Measurements from ENCODE around the gene EFHC1. TPM values are rescaled to one million over a fixed set of nuclear protein-coding genes. Genes with fewer than 3 reads are reported as not detected.

EFHC1 gene
- total RNA-seq, 1 donor from 2014 or later: 54.9 TPM

GRCh38 chr6:52566201-52566600, 146.1 kb downstream of the EFHC1 start:
- no peak for DNase-seq (ENCODE audit: extremely low spot score, unreplicated experiment)
- no peak for TF ChIP-seq CTCF (conservative IDR thresholded peaks at IDR 0.05)
- H3K4me3 Mint-ChIP-seq: no peak overlapping the region
- no peak overlapping the region for H3K27ac Mint-ChIP-seq
- H3K27me3 Mint-ChIP-seq: no peaks in the 10 kb centered on the region
- no peaks in the 10 kb centered on the region for H3K9me3 Mint-ChIP-seq
- peaks cover 11% of the 10 kb centered on the region for H3K36me3 Mint-ChIP-seq
- H3K4me1 Mint-ChIP-seq (ENCODE audit: unreplicated experiment): peaks cover 25% of the 10 kb centered on the region

GRCh38 chr6:52566853-52567279, 146.7 kb downstream of the EFHC1 start:
- Mint-ChIP-seq H3K9me3 (no peaks in the 10 kb centered on the region), H3K4me1 (ENCODE audit: unreplicated experiment) (peaks cover 31% of the 10 kb centered on the region), H3K27me3 (no peaks in the 10 kb centered on the region), H3K27ac (peak overlapping the region; percentile 7), H3K4me3 (no peak overlapping the region), H3K36me3 (peaks cover 11% of the 10 kb centered on the region)
- DNase-seq (ENCODE audit: extremely low spot score, unreplicated experiment): no peak
- no peak for TF ChIP-seq CTCF (conservative IDR thresholded peaks at IDR 0.05)

- Mint-ChIP-seq H3K4me3 (no peak overlapping the region), H3K4me1 (ENCODE audit: unreplicated experiment) (peaks cover 38% of the 10 kb centered on the region), H3K27me3 (no peaks in the 10 kb centered on the region), H3K36me3 (peaks cover 11% of the 10 kb centered on the region), H3K9me3 (no peaks in the 10 kb centered on the region), H3K27ac (no peak overlapping the region)
- DNase-seq (ENCODE audit: extremely low spot score, unreplicated experiment): no peak
- no peak for TF ChIP-seq CTCF (conservative IDR thresholded peaks at IDR 0.05)
These were observed 148.2 kb downstream of the EFHC1 start for GRCh38 chr6:52568320-52568719.

GRCh38 chr6:52570291-52570700, 150.2 kb downstream of the EFHC1 start:
- H3K4me1 Mint-ChIP-seq (ENCODE audit: unreplicated experiment): peaks cover 51% of the 10 kb centered on the region
- H3K36me3 Mint-ChIP-seq: peaks cover 4% of the 10 kb centered on the region
- no peaks in the 10 kb centered on the region for H3K27me3 Mint-ChIP-seq
- no peaks in the 10 kb centered on the region for H3K9me3 Mint-ChIP-seq
- no peak overlapping the region for H3K27ac Mint-ChIP-seq
- no peak for DNase-seq (ENCODE audit: extremely low spot score, unreplicated experiment)
- H3K4me3 Mint-ChIP-seq: no peak overlapping the region
- no peak for TF ChIP-seq CTCF (conservative IDR thresholded peaks at IDR 0.05)

- Mint-ChIP-seq H3K36me3 (peaks cover 4% of the 10 kb centered on the region), H3K4me3 (no peak overlapping the region), H3K27me3 (no peaks in the 10 kb centered on the region), H3K4me1 (ENCODE audit: unreplicated experiment) (peaks cover 58% of the 10 kb centered on the region), H3K9me3 (no peaks in the 10 kb centered on the region), H3K27ac (peak overlapping the region; percentile 22)
- no peak for TF ChIP-seq CTCF (conservative IDR thresholded peaks at IDR 0.05)
- no peak for DNase-seq (ENCODE audit: extremely low spot score, unreplicated experiment)
These were observed 151.1 kb downstream of the EFHC1 start for GRCh38 chr6:52571099-52571755.
